ENCODE results near the gene KRTAP1-1.
"Not testable (repeated sequence)": the region's sequence is repeated elsewhere in the genome, so short reads cannot be mapped to it uniquely, and the experiment has no call there.

Gene KRTAP1-1, protein sequence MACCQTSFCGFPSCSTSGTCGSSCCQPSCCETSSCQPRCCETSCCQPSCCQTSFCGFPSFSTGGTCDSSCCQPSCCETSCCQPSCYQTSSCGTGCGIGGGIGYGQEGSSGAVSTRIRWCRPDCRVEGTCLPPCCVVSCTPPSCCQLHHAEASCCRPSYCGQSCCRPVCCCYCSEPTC

DNA sequence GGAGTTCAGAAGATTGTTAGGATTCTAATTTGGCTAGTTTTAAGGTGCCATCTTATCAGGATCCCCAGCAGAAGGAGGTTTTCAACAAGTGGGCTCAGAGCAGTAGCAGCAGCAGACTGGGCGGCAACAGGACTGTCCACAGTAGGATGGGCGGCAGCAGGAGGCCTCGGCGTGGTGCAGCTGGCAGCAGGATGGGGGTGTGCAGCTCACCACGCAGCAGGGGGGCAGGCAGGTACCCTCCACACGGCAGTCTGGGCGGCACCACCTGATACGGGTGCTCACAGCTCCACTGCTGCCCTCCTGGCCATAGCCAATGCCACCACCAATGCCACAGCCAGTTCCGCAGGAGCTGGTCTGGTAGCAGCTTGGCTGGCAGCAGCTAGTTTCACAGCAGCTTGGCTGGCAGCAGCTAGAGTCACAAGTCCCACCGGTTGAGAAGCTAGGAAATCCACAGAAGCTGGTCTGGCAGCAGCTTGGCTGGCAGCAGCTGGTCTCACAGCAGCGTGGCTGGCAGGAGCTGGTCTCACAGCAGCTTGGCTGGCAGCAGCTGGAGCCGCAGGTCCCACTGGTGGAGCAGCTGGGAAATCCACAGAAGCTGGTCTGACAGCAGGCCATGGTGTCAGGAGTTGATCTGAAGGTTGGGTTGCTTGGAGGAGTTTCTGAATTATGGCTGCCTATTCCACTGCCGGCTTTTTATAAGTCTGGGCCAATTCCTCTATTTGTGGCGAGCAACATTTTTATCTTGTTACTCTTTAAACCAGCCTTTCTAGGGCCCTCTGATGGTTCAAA lies at the start of gene KRTAP1-1:
Gene KRTAP1-1 (minus strand): TSS at position 668 of the 789 bp plus-strand sequence. CDS start 53 bp downstream, at position 615.
- not testable (repeated sequence) for DNase-seq (ENCODE audit: low read depth)

DNA sequence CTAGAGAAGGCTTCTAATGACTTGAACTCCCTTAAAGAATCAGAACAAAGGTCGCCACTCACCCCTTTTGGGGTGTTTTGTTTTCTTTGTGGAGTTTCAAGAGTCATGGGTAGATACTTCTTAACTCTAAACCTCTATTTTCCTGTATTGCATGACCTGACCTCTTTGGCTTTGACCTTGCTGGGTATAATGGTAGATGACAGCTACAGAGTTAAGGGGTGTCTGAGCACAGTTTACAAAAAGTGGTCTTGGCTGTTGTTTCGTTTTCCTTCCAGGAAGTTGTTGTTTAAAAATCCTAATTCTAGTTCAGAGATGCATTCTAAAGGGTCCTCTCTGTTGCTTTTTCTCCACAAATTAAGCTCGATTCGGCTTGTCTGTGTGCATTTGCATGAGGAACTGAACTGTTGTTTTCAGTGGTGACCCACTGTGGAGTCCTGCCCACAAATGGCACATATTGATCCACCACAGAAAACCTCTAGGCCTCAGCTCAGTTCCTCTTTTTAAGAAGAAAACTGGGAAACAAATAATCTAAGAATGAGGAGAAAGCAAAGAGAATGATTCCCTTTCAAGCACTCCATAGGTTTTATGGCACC lies 47.6 kb upstream of the KRTAP1-1 start:
- not testable (repeated sequence) for DNase-seq (ENCODE audit: low read depth)

DNA sequence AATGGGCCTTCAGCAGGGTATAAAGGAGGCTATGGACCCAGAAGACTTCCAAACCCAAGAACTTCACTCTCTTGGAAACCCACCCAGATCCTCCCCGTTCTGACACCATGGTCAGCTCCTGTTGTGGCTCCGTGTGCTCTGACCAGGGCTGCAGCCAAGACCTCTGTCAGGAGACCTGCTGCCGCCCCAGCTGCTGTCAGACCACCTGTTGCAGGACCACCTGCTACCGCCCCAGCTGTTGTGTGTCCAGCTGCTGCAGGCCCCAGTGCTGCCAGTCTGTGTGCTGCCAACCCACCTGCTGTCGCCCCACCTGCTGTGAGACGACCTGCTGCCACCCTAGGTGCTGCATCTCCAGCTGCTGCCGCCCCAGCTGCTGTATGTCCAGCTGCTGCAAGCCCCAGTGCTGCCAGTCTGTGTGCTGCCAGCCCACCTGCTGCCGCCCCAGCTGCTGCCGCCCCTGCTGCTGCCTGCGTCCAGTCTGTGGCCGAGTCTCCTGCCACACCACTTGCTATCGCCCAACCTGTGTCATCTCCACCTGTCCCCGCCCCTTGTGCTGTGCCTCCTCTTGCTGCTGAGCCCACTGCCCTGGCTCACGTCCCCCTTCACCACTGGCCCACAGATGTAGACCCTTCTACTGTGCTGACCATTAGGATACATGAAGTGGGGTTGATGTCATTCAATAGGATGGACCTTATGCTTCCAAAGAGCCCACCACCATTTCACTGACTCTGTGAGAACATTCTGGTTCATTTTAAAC lies 43.0 kb upstream of the KRTAP1-1 start, which contains the start of gene KRTAP4-7:
Gene KRTAP4-7 (plus strand): TSS at position 51 of the 757 bp plus-strand sequence. CDS start 57 bp downstream, at position 108.
- not testable (repeated sequence) for DNase-seq (ENCODE audit: low read depth)

DNA sequence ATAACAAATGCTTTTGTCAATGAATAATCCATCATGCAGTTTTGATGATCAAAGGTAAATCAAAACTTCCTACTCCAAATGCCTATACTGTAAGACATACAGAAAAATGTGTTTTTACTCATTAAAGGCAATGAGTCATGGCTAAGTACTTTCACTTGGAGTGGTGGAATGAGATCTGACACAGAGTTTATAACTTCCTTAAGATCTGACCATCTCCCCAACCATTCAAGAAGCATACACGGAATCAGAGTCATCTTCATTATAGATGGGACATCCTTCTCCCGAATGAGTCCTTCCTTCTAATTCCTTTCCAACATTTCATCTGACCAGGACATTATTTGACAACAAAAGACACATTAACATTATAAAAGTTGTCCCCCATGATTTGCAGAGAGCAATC lies 42.2 kb upstream of the KRTAP1-1 start:
- not testable (repeated sequence) for DNase-seq (ENCODE audit: low read depth)

DNA sequence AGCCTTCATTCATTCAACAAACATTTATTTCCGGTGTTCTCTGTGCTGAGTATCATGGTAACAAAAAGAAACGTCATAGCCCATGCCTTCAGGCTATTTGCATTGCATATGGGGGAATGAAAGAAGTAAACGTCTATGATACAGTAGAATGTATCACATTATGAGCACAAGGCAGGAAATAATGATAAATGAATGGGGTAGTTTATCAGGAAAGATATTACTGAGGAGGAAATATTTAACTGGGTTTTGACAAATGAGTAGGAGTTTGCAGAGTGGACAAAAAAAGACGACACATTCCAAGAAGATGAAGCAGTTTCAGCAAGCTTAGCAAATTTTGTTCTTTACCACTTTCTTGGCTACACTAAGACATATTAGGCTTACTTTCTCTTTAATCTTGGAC lies 41.4 kb upstream of the KRTAP1-1 start:
- DNase-seq (ENCODE audit: low read depth): no peak

DNA sequence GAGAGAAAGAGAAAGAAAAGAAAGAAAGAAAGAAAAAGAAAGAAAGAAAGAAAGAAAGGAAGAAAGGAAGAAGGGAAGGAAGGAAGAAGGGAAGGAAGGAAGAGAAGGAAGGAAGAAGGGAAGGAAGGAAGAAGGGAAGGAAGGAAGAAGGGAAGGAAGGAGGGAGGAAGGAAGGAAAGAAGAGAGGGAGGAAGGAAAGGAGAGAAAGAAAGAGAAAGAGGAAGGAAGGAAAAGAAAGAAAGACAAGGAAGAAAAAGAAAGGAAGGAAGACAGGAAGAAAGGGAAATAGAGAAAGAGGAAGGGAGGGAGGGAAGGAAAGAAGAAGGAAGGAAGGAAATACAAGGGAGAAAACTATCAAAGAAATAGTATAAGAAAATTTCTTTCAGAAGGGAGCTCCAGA lies 35.5 kb upstream of the KRTAP1-1 start:
- no peak for DNase-seq (ENCODE audit: low read depth)

DNA sequence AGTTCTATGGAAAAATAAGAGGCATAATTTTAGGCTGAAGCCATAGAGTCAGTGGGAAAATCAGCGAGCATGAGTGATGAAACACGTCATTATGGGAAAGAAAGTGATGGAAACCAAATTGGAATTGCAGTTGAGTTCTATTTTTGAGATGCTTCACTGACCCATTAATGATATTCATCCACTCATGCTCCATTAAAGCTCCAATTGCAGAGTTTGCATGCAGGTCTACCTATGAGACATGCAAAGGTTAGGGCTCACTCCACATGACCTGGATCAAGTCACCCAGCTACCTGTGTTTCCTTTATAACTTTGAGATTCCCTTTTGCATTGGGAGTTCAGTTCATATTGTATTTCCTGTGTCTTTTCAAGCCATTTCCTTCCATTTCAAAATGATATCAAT lies 32.4 kb upstream of the KRTAP1-1 start:
- no peak for DNase-seq (ENCODE audit: low read depth)

DNA sequence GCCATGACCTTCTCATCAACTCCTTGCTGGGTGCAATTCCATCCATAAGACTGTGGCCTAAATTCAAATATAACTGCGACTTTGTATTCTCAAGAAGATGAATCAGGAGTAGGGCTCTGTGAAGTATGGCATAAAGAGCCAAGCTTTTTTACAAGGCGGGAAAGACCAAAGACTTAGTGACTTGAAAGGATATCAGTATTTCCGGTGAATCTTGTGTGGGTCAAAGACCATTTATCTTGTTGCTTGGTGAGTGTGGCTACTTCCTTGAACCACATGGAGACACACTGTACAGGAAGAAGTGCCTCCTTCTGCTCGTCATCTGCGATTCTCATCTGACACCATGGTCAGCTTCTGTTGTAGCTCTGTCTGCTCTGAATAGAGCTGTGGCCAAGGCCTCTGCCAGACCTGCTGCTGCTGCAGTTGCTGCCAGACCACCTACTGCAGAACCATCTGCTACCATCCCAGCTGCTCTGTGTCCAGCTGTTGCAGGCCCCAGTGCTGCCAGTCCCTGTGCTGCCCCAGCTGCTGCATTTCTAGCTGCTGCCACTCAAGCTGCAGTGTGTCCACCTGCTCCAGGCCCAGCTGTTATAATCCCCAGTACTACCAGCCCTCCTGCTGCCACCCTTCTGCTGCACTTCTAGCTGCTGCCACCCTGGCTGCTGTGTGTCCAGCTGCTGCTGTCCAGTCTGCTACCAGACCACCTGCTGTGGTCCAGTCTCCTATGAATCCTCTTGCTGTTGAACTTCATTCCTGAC lies 30.5 kb upstream of the KRTAP1-1 start:
- DNase-seq (ENCODE audit: low read depth): no peak

DNA sequence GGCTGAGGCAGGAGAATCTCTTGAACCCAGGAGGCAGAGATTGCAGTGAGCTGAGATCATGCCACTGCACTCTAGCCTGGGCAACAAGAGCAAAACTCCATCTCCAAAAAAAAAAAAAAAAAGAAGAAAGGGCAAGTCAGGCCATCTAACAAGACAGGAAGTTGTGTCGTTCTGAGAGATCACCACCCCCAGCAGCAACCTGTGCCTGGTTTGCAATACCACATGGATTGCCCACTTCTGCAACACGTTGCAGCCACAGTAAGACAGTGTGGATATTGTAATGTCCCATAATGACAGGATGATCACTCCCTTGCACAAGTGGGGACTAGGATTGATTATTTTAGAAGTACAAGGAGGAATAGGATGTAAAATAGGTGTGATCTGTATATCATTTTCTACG lies 27.8 kb upstream of the KRTAP1-1 start:
- no peak for DNase-seq (ENCODE audit: low read depth)

DNA sequence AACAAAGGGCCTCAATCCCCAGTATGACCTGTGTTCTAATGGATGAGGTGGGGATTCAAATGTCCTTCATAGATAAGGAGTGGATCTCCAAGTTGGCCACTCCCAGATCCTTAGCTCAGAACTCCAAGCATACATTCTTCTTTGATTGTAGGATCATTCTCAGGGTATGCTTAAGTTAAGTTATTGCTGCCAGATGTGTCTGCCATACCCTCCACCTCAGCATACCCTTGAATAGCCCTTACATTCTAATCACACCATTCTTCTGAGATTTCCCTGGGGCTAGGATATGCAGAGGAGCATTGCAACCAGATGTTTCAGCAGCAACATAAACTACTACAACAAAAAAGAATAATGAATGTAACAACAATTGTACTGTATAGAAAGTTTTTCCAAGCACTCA lies 26.0 kb upstream of the KRTAP1-1 start:
- DNase-seq (ENCODE audit: low read depth): no peak

DNA sequence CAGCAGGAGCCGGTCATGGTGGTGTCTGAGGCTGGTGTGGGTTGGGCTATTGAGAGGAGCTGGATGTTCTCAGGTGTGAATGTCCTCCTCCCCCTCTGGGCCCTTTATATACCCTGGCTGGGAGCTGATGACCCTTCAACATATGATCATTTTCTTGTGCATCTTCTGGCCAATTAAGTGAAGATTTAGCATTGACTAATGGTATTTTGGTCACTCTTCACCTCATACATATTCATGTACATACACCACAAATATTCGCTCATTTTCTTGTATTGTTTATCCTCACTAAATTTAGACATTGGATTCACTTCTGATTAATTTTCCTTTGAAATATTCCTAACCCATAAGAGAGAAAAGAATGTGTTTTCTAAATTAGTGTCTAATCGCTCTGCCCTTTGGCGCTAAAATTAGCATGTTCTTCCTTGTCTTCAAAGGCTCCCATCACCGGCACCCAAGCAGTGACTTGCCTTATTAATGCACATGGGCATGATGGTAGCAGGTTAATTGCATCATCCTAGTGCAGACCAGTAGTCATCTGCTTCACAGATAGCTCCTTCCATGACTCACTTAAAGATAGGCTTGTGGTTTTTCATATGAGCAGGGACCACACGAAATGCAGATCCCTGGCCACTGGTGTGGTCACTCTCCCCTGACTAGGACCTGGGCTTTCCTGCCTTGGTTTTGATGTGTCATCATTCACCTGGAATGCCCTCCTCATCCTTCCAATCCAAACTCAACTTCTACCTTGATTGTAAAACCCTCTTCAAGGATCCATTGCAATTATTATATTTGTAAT lies 24.8 kb upstream of the KRTAP1-1 start, which contains the start of gene KRTAP2-4:
Gene KRTAP2-4 (minus strand): TSS at position 51 of the 796 bp plus-strand sequence. CDS start 34 bp downstream, at position 17.
- DNase-seq (ENCODE audit: low read depth): no peak

DNA sequence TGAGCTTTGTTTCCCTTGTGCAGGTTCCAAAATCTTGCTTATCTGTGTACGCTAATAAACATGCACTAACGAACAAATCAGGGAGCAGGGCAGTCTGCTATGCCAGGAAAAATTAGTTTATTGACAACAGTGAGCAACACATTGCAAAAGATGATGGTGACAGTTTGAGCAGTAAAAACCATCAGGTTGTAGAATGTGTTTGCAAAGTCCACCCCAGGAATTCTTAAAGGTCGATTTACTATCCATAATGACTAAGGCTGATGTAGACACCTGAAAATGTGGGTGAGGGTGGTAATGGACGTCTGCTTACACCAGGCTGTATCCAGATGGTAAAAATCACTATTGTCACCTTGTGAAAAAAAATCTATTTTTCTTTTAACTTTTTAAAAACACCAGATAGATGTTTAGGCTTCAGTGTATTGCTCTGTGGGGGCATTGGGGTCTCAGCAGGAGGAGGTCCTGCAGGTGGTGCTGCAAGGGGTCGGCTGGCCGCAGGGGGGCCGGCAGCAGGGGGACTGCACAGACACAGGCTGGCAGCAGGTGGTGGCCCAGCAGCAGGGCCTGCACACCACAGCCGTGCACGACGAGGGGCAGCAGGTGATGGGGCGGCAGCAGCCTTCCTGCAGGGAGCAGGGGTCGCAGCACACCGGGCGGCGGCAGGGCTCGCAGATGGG lies 23.9 kb upstream of the KRTAP1-1 start:
- not testable (repeated sequence) for DNase-seq (ENCODE audit: low read depth)

DNA sequence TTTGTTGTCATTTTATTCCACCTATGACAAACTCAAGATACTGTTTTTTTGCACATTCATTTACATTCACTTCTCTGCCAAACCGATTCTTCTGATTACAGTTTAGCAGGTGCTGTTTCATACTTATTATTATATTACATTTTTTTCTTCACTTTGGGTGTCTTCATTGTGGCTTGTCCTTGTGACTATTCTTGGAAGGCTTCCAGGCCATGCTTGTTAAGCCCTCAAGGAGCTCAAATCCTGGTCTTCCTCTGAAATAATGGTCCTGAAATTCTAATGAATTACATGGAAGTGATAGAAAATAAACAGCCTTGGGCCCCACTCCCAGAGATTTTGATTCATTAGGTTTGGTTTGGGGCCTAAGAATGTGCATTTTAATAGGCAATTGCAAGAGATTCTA lies 23.1 kb upstream of the KRTAP1-1 start:
- no peak for DNase-seq (ENCODE audit: low read depth)

DNA sequence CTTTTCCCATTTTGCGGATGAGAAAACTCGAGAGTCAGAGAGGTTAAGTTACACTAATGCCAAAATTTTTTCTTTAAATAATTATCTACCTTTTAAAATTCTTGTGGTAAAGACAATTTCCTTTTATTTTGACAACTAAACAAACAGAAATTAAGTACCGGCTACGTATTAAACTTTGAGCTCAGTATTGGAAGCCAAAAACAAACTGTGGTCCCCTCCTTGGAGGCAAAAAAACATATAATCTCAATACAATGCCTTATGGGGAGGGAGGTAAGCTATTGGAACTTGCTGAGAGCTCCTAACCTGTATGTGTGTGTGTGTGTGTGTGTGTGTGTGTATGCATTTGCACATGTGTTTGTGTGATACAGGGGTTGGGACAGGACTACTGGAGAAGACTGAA lies 22.2 kb upstream of the KRTAP1-1 start:
- no peak for DNase-seq (ENCODE audit: low read depth)

DNA sequence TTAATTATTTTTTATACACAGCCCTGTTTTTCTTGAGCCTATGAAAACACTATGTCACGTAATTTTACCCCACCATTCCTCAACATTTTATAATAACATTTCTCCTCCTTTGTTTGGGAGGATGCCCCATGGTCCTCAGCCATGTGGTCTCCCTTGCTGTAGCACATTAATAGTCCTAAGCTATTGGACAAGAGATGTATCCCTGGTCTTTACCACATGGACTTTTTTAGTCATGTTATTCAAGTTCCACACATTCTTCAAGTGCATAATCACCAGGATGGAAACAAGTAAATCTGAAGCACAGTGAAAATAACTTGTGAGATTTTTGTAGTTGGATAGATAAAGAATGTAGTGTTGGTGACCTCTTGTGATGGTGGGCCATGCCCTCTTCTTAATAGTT lies 20.7 kb upstream of the KRTAP1-1 start:
- DNase-seq (ENCODE audit: low read depth): no peak

DNA sequence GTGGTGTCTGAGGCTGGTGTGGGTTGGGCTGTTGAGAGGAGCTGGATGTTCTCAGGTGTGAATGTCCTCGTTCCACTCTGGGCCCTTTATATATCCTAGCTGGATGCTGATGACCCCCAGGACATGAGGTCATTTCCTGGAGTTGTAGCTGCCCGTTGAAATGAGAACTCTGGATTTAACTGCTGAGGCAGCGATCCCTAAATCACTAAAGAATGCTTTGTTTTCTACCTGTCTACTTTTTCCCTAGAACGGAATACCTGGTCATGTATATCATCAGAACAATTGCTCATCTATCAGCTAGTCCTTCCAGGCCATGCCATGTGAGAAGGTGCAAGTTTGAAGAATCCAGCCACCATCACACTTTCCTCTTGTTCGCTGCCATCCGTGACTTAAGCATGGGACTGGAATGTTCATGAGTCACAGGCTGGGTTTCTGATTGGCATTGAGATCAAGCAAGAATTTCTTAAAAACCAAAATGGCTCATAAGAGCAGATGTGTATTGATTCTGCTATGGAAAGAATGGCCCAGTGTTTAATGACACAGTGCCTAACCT lies 18.9 kb upstream of the KRTAP1-1 start, which contains the start of gene KRTAP2-3:
Gene KRTAP2-3 (minus strand): TSS at position 63 of the 553 bp plus-strand sequence. CDS start 64 bp downstream, outside the sequence.
- DNase-seq (ENCODE audit: low read depth): no peak

DNA sequence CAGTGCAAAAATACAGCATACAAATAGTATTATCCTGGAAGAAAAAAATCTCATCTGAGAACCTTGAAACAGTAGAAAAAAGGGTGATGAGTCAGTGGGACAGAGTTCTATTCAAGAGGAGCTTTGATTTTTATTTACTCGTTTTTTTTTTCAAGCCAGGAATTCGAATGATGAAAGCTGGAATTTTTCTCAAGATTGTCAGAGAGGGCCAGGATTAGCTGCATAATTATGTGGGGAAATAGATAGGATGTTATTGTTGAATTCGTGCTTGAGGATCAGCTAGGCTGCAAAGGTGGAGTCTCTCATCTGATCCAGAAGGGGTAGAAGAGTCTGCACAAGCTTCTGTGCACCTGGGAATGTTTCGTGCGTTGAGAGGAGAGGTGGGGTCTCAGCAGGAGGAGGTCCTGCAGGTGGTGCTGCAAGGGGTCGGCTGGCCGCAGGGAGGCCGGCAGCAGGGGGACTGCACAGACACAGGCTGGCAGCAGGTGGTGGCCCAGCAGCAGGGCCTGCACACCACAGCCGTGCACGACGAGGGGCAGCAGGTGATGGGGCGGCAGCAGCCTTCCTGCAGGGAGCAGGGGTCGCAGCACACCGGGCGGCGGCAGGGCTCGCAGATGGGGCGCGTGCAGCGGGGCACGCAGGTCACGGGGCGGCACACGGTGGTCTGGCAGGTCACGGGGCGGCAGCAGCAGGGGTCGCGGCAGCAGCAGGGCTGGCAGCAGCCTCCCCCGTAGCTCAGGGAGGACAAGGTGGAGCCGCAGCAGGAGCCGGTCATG lies 18.2 kb upstream of the KRTAP1-1 start:
- not testable (repeated sequence) for DNase-seq (ENCODE audit: low read depth)

DNA sequence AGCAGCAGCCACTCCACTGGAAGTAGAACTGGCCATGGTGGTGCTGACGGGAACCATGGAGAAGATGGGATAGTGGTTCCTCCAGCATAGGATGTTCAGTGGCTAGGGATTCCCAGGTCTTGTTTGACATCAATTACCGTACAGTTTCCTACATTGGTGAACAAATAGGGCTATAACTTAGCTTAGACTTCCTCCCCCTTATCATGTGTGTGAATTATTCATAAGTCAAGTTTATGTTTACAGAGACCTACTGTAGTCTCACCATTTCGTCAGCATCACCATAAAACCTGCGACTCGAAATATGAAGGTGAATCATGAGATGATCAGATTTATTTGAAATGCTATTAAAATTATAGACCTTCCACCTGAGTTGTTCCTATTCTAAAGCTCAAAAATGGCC lies 17.5 kb upstream of the KRTAP1-1 start:
- DNase-seq (ENCODE audit: low read depth): no peak

DNA sequence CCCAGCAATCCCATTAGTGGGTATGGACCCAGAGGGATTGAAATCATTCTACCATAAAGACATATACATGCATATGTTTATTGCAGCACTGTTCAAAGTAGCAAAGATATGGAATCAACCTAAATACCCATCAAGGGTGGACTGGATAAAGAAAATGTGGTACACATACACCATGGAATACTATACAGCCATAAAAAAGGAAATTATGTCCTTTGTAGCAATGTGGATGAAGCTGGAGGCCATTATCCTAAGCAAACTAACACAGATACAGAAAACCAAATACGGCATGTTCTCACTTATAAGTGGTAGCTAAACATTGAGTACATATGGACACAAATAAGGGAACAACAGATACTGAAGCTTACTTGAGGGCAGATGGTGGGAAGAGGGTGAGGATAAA lies 16.3 kb upstream of the KRTAP1-1 start:
- DNase-seq (ENCODE audit: low read depth): no peak

Data from stimulated activated CD8-positive, alpha-beta memory T cell treated with anti-CD3 and anti-CD28 coated beads, Interleukin-4, amount 100 ng/mL, for 24 hours (primary cell).